ENCODE results near the gene SLC6A18. TPM values are rescaled to one million over a fixed set of nuclear protein-coding genes. Genes with fewer than 3 reads are reported as not detected.

The SLC6A18 gene
- total and polyA plus RNA-seq, 9 of the 15 experiments (the other 6 are each of a cell fraction or from before 2014, with no cell fraction given): not detected

DNA sequence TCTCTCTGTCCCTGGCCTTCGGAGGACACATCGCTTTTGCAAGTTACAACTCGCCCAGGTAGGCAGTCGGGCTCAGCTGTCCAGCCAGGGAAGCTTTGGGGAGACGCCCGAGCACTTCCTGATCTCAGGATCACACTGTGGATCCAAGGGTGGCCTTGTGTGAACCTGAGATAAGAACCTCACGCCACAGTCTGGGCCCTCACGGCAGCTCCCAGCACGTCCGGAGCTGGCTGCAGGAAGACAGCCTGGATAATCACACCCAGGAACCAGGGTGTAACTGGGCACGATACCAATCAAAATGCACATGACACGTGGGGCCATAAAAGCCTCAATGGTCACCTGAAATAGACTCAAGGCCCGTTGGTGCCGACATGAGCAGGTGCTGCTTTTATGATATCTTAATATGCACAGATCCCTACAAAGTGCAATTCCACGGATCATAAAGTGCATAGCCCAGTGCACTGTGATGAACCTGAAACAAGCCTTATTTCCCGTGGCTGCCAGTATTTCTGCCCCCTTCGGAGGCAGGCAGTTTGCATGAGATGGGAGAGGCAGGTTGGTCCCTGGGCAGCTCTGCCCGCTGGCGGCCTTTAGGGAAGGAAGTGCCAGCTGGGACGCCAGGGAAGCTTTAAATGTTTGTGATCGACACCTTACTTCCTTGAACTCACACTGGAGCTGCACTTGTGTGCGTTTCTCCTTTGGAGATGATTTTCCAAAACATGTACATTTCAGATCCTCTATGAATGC lies 14.5 kb downstream of the SLC6A18 start (continued):
- TF ChIP-seq, protein P1, sequence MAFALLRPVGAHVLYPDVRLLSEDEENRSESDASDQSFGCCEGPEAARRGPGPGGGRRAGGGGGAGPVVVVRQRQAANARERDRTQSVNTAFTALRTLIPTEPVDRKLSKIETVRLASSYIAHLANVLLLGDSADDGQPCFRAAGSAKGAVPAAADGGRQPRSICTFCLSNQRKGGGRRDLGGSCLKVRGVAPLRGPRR (CRISPR knock-in tag; IDR thresholded peaks at IDR 0.05): no peak
- no peak for TF ChIP-seq NCOA6 (IDR thresholded peaks at IDR 0.05)
- no peak for TF ChIP-seq HDAC6 (IDR thresholded peaks at IDR 0.05; ENCODE audit: low read depth, low read length)
- no peak for TF ChIP-seq POLR2H (tag; IDR thresholded peaks at IDR 0.05; ENCODE audit: low read depth)
- TF ChIP-seq, protein P2, sequence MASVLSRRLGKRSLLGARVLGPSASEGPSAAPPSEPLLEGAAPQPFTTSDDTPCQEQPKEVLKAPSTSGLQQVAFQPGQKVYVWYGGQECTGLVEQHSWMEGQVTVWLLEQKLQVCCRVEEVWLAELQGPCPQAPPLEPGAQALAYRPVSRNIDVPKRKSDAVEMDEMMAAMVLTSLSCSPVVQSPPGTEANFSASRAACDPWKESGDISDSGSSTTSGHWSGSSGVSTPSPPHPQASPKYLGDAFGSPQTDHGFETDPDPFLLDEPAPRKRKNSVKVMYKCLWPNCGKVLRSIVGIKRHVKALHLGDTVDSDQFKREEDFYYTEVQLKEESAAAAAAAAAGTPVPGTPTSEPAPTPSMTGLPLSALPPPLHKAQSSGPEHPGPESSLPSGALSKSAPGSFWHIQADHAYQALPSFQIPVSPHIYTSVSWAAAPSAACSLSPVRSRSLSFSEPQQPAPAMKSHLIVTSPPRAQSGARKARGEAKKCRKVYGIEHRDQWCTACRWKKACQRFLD (CRISPR knock-in tag; IDR thresholded peaks at IDR 0.05): no peak
- no peak for TF ChIP-seq ETV6 (IDR thresholded peaks at IDR 0.05; ENCODE audit: borderline replicate concordance in 1 of 2, low read depth in 2 of 2, low read length in 1 of 2)
- TF ChIP-seq ETV6 (CRISPR knock-in tag; IDR thresholded peaks at IDR 0.05; ENCODE audit: borderline replicate concordance): no peak
- TF ChIP-seq E2F1 (CRISPR knock-in tag; IDR thresholded peaks at IDR 0.05): no peak
- TF ChIP-seq ZNF239 (CRISPR knock-in tag; IDR thresholded peaks at IDR 0.05): no peak
- TF ChIP-seq E2F4 (CRISPR knock-in tag; IDR thresholded peaks at IDR 0.05; ENCODE audit: low read depth): no peak
- no peak for TF ChIP-seq POLR2G (IDR thresholded peaks at IDR 0.05; ENCODE audit: low read depth, low read length)
- TF ChIP-seq ETS2 (tag; IDR thresholded peaks at IDR 0.05; ENCODE audit: borderline replicate concordance, poor library complexity, severe bottlenecking): no peak
- TF ChIP-seq, protein P3, sequence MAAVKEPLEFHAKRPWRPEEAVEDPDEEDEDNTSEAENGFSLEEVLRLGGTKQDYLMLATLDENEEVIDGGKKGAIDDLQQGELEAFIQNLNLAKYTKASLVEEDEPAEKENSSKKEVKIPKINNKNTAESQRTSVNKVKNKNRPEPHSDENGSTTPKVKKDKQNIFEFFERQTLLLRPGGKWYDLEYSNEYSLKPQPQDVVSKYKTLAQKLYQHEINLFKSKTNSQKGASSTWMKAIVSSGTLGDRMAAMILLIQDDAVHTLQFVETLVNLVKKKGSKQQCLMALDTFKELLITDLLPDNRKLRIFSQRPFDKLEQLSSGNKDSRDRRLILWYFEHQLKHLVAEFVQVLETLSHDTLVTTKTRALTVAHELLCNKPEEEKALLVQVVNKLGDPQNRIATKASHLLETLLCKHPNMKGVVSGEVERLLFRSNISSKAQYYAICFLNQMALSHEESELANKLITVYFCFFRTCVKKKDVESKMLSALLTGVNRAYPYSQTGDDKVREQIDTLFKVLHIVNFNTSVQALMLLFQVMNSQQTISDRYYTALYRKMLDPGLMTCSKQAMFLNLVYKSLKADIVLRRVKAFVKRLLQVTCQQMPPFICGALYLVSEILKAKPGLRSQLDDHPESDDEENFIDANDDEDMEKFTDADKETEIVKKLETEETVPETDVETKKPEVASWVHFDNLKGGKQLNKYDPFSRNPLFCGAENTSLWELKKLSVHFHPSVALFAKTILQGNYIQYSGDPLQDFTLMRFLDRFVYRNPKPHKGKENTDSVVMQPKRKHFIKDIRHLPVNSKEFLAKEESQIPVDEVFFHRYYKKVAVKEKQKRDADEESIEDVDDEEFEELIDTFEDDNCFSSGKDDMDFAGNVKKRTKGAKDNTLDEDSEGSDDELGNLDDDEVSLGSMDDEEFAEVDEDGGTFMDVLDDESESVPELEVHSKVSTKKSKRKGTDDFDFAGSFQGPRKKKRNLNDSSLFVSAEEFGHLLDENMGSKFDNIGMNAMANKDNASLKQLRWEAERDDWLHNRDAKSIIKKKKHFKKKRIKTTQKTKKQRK (IDR thresholded peaks at IDR 0.05; ENCODE audit: borderline replicate concordance, low read depth, low read length): no peak
- no peak for TF ChIP-seq ZNF121 (CRISPR knock-in tag; conservative IDR thresholded peaks at IDR 0.05)
- TF ChIP-seq SNRNP70 (optimal IDR thresholded peaks at IDR 0.05; ENCODE audit: low read depth, low read length): no peak
- TF ChIP-seq ZNF263 (CRISPR knock-in tag; IDR thresholded peaks at IDR 0.05; ENCODE audit: borderline replicate concordance): no peak
- TF ChIP-seq, protein P4, sequence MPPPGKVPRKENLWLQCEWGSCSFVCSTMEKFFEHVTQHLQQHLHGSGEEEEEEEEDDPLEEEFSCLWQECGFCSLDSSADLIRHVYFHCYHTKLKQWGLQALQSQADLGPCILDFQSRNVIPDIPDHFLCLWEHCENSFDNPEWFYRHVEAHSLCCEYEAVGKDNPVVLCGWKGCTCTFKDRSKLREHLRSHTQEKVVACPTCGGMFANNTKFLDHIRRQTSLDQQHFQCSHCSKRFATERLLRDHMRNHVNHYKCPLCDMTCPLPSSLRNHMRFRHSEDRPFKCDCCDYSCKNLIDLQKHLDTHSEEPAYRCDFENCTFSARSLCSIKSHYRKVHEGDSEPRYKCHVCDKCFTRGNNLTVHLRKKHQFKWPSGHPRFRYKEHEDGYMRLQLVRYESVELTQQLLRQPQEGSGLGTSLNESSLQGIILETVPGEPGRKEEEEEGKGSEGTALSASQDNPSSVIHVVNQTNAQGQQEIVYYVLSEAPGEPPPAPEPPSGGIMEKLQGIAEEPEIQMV (tag; conservative IDR thresholded peaks at IDR 0.05; ENCODE audit: low read depth): no peak; the same call in 1 of the 2 replicates

Measured in K562 (cell line).